GM12865 (cell line): Measurements from ENCODE around the gene TCHH.
"Not testable (repeated sequence)": the region's sequence is repeated elsewhere in the genome, so short reads cannot be mapped to it uniquely, and the experiment has no call there.

ENCODE experiments used
- DNase-seq: peaks from one replicate; pipeline ENCODE4 v3.0.0; 2010; ENCODE audit warnings: low read depth
- H3K4me3 ChIP-seq: 2 replicates; pipeline ENCODE4 v1.5.1; 2011; ENCODE audit warnings: mild to moderate bottlenecking, low read depth, low read length, control low read depth
- TF ChIP-seq, protein P1 (sequence below): IDR thresholded peaks from 2 replicates; pipeline ENCODE4 v1.5.1; 2011; ENCODE audit warnings: low read length, control low read depth, low read depth, inconsistent platforms; ENCODE audit not compliant: insufficient read depth; ENCODE audit errors: missing control alignments

Gene TCHH

DNA sequence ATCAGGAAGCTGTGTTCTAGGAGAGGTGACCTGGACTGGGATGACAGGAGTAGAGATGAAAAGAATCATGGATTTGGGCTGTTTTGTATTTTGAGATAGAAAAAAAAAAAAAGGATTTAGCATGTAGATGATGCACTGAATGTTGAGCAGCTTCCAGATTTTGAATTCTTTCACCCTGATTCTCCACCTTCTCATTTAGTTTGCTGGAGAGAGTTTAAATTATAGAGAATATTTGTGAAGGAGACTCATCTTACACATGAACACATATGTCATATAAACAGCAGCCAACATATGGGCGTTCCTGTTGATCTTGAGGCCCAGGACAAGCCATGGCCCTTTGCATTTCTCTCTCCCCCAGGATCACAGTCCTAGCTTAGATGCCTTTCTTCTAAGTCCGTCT, 36.4 kb upstream of the TCHH start:
- DNase-seq = no peak
- TF ChIP-seq, protein P1, sequence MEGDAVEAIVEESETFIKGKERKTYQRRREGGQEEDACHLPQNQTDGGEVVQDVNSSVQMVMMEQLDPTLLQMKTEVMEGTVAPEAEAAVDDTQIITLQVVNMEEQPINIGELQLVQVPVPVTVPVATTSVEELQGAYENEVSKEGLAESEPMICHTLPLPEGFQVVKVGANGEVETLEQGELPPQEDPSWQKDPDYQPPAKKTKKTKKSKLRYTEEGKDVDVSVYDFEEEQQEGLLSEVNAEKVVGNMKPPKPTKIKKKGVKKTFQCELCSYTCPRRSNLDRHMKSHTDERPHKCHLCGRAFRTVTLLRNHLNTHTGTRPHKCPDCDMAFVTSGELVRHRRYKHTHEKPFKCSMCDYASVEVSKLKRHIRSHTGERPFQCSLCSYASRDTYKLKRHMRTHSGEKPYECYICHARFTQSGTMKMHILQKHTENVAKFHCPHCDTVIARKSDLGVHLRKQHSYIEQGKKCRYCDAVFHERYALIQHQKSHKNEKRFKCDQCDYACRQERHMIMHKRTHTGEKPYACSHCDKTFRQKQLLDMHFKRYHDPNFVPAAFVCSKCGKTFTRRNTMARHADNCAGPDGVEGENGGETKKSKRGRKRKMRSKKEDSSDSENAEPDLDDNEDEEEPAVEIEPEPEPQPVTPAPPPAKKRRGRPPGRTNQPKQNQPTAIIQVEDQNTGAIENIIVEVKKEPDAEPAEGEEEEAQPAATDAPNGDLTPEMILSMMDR = no peak
- no peak overlapping the region for H3K4me3 ChIP-seq

DNA sequence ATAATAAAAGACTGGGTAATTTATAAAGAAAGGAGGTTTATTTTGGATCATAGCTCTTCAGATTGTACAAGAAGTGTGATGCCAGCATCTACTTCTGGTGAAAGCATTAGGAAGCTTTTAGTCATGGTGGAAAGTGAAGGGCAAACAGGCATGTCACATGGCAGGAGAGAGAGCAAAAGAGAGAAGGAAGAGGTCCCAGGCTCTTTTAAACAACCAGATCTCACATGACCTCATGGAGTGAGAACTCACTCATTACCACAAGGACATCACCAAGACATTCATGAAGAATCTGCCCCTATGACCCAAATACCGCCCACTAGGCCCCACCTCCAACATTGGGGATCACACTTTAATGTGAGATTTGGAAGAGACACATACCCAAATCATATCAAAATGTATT, 33.7 kb upstream of the TCHH start:
- DNase-seq = no peak
- TF ChIP-seq, protein P1 = no peak
- H3K4me3 ChIP-seq = no peak overlapping the region

DNA sequence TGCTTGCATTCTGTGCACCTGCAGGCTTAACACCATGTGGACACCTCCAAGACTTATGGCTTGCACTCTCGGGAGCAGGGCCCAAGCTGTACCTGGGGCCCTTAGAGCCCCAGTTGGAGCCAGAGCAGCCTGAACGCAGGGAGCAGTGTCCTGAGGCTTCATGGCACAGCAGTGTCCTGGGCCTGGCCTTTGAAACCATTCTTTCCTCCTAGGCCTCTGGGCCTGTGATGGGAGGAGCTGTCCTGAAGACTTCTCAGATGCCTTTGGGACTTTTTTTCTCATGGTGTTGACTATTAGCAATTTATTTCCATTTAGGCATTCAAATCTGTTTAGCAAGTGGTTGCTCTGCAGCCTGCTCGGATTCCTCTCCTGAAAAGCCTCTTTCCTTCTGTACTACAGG, 32.8 kb upstream of the TCHH start:
- TF ChIP-seq, protein P1 = no peak

DNA sequence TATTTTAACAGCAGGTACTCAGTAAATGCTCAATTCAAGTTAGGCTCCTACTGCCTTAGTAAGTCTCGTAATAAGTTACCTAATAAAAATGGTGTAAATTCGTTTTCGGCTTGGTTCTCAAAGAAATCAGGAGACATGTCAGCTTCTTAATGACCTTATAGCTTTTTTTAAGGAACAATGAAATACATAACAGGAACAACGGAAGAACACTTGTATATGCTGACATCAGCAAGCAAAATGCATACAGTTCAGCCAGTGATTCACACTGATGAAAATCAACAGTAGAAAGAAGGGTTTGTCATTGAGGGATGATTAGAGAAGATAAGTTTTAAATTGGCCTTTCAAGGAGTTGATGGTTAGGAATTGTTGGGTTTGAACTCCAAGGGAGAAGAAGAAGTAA, 30.5 kb upstream of the TCHH start:
- DNase-seq = no peak
- no peak overlapping the region for H3K4me3 ChIP-seq
- TF ChIP-seq, protein P1 = no peak

More for the DNA sequence above, 32.8 kb upstream of the TCHH start:
- DNase-seq = no peak
- no peak overlapping the region for H3K4me3 ChIP-seq

DNA sequence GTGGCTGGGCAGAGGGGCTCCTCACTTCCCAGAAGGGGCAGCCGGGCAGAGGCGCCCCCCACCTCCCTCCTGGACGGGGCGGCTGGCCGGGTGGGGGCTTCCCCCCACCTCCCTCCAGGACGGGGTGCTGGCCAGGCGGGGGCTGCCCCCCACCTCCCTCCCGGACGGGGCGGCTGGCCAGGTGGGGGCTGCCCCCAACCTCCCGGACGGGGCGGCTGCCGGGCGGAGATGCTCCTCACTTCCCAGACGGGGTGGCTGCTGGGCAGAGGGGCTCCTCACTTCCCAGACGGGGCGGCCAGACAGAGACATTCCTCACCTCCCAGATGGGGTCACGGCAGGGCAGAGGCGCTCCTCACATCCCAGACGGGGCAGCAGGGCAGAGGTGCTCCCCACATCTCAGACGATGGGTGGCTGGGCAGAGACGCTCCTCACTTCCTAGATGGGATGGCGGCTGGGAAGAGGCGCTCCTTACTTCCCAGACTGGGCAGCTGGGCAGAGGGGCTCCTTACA, 29.5 kb upstream of the TCHH start:
- H3K4me3 ChIP-seq, DNase-seq: not testable (repeated sequence)

DNA sequence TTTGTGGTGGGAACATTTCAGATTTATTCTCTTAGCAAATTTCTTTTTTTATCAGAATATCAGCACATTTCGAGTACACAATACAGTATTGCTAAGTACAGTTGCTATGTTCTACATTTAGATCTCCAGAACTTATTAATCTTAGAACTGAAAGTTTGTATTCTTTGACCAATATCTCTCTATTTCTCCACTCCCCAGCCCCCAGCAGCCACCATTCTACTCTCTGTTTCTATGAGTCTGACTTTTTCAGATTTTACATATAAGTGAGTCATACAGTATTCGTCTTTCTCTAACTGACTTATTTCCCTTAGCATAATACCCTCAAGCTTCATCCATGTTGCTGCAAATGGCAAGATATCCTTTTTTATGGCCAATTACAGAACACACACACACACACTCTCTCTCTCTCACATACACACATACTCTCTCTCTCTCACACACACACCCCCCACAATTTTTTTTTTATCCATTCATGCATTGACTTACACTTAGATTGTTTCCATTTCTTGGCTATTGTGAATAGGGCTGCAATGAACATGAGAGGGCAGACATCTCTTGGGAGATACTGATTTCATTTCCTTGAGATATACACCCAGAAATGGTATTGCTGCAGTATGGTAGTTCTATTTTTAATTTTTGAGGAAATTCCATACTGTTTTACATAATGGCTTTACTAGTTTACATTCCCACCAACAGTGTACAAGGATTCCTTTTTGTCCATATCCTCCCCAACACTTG, 28.1 kb upstream of the TCHH start:
- TF ChIP-seq, protein P1 = no peak
- DNase-seq = peak; percentile 59
- no peak overlapping the region for H3K4me3 ChIP-seq

DNA sequence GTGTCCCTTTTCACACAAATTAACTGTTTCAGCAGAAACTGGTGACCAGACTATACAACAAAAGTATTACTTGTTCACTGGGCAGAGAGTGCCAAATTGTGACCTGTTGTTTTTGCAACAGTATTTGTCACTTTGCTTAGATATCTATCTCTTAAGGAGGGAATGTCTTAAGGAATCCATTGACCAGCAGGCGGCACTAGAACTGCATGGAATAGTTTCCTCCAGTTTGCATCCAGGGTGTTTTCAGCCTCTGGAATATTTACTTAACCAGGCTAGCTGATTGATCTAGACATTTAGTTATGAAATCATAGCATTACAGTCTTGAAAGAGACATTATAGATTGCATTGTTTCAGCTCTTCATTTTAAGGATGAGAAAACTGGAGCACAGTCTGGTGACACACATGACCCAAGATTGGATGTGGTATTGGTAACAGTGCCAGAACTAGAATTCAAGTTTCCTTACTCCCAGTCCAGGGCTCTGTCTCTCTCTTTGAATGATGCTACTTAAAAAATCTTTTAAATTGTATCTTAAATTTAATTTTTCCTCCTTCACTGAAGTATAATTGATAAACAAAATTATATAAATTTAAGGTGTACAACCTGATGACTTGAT, 26.8 kb upstream of the TCHH start:
- peak; percentile 36 for DNase-seq
- no peak overlapping the region for H3K4me3 ChIP-seq
- TF ChIP-seq, protein P1 = peak; percentile 74
